Activated CD8-positive, alpha-beta memory T cell treated with anti-CD3 and anti-CD28 coated beads for 4 hours (primary cell): ENCODE results near the gene F2RL1.
A peak's percentile ranks its signal among the peaks of the same experiment; 100 is the strongest.
"Not testable (repeated sequence)": the region's sequence is repeated elsewhere in the genome, so short reads cannot be mapped to it uniquely, and the experiment has no call there.

Source experiments
- DNase-seq, 2 donors: peaks; one replicate each; pipeline ENCODE4 v3.0.0-alpha.2; 2020; ENCODE audit warnings: low read depth in 2 of 2

Gene F2RL1

DNA sequence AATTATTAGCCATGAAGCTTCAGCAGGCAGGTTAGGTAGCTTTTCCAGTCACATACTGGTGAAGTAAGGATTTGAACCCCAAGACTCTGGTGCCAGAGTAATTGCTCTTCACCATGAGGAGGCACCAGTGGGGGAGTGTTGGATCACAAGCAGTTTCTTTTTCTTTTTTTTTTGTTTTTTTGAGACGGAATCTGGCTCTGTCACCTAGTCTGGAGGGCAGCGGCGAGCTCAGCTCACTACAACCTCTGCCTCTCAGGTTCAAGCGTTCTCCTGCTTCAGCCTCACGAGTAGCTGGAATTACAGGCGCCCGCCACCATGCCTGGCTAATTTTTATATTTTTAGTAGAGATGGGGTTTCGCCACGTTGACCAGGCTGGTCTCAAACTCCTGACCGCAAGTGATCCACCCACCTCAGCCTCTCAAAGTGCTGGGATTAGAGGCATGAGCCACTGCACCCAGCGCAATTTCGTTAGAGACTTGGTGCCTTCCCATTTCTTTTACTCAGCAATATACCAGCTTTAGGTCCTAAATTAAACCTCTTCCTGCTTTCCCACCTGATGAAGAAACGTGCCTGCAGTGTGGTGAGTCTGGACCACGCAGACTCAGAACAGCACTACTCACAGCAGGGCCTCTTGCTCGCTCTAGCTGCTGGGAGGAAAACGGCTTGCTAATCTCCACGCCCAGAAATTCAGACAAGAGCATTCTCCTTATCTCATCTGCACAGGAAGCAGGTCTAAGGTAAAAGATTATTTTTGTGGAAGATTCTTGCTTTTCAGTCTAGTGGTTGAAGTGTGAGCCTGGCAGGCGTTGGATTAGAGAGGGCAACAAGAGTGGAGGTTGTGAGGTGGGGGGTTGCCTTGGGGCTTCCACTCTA is 30.8 kb downstream of the F2RL1 start, which contains the start of gene S100Z:
TSS of gene S100Z (plus strand) at position 596 of the 873 bp plus-strand sequence. CDS start 25,346 bp downstream, outside the sequence.
- DNase-seq, result peak in 1 of 2 donors; percentile 5

DNA sequence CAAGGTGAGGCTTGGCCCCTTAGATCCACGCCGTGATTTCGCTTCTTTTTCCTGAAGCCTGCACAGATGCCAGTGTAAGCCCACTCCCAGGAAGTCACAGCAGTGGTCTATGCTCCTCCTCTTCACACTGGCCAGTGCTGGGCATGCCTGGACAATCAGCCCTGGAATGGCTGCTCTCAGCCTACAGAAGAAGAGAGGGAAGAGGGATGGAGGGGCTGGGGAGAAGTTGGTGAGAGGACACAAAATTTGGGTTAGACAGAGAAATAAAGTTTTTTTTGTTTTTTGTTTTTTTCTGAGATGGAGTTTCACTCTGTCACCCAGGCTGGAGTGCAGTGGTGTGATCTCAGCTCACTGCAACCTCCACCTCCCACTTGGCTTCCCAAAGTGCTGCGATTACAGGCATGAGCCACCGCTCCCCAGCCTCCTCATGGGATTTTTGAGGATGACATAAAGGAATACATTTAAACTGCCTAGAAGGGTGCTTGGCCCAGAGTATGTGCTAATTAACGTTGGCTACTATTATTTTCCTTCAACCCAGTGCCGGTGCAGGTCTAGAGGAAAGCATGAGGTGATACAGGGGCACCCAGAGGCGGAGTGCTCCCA is 31.8 kb downstream of the F2RL1 start:
- no peak for DNase-seq

DNA sequence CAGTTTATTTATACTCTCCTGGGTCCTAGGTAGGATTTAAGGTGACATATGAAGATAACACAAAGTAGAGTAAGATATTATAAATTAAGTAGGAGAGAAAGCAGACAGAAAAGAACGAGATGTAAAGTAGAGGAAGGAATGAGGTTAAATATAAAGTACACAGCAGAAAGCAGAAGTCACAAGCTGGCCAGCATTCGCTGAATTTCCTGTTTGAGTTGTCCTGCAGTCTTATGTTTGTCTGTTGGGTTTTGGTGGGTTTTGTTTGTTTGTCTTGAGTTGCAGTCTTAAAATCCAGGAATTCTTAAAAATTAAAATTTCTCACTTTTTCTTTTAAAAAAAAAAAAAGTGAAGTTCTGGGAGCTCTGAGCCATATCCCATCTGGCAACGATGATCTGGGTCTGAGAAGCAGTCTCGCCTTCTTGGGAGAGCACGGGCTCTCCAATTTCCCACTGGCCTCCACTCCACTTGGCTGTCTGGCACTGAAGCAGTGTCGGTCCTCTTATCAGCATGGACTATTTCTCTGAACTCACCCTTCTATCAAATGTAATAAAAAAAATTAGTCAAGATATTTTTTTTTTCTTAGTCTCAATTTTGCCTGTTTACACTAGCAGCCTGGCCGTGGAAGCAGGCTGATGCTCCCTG is 33.0 kb downstream of the F2RL1 start:
- no peak for DNase-seq

DNA sequence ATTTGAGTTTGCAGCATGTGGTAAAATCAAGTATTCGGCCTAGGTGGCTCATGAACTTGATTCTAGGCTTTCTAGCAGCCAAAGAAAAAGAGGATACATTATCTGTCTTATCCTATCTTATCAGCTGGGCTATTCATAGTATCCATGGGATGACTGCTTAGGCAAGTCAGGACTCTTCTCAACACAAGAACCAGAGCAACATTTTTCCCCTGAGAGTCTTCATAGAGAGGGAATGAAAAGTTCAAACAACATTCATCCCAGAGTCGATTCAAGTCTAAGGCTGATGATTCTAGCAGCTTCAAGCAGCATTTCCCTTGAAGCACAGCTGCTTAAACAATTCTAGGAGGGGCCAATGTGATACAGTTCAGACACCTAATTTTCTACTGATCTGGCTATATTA is 33.9 kb downstream of the F2RL1 start:
- DNase-seq, result no peak

DNA sequence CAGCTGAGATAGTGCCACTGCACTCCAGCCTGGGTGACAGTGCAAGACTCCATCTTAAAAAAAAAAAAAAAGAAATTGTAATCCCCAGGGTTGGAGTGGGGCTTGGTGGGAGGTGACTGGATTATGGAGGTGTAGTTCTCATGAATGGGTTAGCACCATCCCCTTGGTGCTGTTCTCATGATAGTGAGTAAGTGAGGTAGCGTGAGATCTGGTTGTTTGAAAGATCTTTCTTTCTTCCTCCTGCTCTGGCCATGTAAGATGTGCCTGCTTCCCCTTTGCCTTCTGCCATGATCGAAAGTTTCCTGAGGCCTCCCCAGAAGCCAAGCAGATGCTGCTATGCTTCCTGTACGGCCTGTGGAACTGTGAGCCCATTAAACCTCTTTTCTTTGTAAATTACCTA is 34.9 kb downstream of the F2RL1 start:
- DNase-seq, result not testable (repeated sequence)

DNA sequence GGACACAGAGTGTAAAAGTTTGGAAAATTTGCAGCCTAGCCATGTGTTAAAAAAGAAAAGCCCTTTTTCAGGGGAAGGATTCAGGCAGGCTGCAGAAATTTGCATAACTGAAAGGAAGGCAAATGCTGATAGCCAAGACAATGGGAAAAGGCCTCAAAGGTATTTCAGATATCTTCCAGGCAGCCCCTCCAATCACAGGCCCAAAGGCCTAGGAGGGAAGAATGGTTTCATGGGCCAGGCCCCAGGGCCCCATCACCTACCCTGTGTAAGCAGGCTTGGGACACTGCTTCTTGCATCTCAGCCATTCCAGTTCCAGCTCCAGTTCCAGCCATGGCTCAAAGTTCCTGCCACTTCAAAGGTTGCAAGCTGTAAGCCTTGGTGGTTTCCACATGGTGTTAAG is 35.8 kb downstream of the F2RL1 start:
- DNase-seq, result no peak

DNA sequence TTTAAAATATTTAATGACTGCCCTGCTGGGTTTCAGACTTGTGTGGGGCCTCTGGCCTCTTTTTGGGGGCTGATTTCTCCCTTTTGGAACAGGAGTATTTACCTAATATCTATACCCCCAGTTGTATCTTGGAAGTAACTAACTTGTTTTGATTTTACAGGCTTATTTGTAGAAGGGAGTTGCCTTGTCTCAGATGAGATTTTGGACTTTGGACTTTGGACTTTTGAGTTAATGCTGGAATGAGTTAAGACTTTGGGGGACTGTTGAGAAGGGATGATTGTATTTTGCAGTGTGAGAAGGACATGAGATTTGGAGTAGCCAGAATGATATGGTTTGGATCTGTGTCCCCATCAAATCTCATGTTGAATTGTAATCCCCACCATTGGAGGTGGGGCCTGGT is 36.7 kb downstream of the F2RL1 start:
- DNase-seq, result not testable (repeated sequence)

DNA sequence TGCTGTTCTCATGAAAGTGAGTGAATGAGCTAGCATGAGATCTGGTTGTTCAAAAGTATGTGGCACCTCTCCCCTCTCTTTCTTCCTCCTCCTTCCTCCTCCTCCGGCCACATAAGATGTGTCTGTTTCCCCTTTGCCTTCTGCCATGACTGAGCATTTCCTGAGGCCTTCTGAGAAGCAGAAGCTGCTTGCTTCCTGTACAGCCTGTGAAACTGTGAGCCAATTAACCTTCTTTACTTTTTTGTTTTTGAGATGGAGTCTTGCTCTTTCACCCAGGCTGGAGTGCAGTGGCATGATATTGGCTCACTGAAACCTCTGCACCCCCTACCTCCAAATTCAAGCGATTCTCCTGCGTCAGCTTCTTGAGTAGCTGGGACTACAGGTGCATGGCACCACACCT is 37.1 kb downstream of the F2RL1 start:
- no peak for DNase-seq

DNA sequence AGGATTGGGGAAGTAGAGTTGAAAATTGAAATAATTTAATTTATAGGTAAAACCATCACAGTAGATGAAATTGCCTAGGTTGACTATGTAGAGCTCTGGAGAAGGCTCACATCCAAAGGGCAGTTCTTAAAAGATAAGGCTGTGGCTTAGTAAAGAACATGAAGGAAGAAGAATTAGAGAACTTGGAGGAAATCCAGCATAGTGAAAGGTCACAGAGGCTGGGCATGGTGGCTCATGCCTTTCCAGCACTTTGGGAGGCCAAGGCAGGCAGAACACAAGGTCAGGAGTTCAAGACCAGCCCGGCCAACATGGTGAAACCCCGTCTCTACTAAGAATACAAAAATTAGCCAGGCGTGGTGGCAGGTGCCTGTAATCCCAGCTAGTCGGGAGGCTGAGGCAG is 38.0 kb downstream of the F2RL1 start:
- DNase-seq, result not testable (repeated sequence)

DNA sequence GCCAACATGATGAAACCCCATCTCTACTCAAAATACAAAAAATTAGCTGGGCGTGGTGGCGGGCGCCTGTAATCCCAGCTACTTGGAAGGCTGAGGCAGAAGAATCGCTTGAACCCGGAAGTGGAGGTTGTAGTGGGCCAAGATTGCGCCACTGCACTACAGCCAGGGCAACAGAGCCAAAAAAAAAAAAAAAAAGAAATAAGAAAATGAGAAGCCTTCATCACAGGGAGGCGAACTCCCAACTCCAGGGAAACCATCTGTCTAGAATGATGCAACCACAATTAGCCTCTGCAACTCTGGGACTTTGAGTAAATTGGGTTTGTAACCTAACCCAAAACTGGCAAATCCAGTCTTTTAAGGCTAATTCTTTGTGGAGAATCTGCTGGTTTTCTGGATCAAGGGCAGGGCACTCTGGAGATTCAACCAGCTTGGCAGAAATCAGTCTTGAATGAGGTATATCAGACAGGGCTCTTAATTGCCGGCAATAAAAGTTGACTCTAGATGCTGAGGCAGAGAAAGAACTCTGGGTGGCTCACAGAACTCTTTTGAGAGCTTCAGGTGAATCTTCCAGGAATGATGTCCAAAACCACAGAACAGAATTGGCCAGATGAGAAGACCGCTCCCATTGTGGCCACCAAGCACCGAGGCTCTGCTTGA is 40.9 kb downstream of the F2RL1 start:
- DNase-seq, result no peak

DNA sequence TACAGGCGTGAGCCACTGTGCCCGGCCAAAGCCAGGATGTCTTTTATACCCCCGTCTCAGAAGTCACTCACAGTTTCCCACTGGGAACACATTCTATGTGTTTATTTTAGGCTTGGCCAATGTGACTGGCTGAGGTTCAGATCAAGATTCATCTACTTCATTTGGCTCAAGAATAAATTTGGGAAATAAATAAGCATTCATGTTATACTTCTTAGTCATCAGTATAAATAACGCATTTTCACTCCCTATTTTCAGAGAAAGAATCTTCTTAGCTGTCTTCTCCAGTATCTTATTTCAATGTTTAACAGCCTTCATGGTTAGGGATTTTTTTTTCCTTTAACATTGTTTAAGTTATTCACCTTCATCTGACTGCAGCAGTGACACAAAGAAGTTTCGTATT is 42.8 kb downstream of the F2RL1 start:
- no peak for DNase-seq

DNA sequence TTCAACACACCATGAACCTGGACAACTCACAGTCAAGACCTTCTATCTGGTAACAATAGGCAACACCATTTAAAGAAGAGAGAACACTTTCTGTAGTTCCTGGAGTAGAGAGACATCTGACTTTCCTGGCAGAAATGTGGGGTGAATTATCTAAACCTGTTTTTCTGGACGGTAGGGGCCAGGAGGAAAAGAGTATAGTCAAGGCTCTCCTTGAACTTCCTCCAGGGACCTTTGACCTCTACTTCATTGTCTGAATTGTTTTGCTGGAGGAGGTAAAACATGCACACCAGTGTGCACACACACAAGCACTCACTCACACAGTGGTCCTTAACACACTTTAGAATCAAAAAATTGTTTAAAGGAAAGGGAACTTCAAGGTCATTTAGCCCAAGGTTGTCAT is 44.2 kb downstream of the F2RL1 start:
- no peak for DNase-seq

DNA sequence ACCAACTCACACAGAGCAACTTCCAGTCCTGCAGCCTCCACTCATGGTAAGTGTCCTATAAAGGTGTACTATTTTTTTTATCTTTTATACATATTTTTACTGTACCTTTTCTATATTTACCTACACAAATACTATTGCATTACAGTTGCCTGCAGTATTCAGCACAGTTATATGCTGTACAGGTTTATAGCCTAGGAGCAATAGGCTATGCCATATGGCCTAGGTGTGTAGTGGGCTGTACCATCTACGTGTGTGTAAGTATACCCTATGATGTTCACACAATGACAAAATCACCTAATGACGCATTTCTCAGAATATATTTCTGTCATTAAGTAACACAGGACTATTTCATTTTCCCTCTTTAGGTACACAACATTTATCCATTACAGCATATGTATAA is 47.7 kb downstream of the F2RL1 start:
- DNase-seq, result no peak

DNA sequence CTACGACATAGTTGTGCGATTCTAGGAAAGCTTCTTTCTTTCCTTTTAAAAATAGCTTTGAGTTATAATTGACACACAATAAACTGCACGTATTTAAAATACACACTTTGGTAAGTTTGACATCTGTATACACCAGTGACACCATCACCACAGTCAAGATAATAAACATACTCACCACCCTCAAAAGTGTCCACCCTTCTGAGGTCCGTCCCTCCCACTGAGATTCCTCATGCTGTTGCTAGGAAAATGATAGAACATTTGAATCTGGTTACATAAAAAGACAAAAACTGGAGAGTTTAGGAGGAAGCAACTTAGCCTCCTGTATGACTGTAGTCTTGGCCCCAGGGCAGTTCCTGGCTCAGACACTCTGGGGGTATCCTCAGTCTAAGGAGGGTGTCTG is 48.2 kb downstream of the F2RL1 start:
- DNase-seq, result no peak

DNA sequence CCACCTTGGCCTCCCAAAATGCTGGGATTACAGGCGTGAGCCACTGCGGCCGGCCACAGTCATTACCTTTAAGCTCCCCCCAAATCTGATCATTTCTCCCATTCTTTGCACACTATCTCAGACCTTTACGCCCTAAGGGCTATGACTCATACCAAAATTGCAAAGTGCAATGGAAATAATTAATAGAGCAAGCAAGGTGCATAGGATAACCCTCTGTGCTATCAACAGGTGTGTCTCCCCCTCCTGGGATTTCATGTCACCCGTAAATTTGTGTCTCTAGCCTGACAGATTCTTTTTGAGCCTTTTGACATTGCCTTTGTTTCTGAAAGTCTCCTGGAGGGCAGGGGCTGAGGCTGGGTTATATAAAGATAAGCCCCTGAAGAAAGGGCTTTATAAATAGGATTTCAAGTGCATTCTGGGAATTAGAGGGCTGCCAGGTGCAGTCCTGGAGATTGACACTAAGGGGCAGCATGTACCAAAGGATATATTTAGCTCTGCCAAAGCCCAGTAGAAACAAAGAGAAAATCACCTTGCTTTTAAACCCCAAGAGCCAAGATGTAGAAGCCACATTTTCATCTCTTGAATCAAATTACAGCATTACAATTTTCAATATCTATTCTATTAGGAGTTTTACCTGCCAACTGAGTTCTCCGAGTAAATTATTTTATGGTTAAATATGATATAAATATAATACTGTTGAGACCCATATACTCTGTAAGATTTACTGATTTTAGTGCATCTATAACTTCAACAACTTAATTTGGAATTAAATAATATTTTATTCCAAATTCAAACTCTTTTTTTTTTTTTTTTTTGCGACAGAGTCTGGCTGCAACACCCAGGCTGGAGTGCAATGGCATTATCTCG is 49.2 kb downstream of the F2RL1 start:
- DNase-seq, result peak in 1 of 2 donors; percentile 15

DNA sequence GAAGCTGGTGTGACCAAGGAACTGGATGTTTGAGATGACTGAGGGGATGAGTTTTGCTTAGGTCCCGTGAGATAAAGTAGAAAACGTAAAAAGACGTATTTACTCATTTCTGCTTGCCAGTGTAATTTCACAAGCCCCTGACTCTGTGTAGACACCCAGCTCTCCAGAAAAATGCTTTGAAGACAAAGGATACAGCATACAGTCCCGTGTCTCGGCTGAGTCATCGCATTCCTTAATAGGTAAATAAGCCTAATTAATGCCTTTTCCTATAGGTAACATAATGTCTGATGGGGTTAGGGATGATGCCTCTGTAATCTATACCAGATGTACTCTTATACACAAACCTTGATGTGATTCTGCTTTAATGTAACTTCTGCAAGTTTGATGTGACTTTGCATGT is 51.2 kb downstream of the F2RL1 start:
- DNase-seq, result no peak

DNA sequence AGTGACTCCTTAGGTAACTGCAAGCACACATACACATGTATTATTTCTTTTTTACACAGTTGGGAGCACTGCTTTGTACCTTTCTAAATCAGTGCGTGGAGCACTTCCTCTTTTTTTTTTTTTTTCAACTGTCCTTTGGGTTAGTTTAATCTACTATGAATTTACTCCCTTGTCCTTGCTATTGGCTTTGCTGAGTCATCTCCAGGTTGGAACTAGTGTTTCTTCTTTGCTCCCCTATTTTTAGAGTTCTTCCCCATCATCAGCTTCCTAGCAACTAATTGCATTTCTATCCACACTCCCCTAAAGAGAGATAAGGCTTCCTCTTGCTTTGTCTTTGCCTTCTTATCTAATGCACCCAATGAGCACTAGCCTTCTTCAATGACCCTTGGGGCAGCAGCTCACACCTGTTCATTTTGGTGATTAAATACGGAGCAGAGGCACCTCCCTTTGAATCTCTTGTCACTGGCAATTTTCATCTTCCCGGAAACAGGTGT is 55.3 kb downstream of the F2RL1 start:
- no peak for DNase-seq
